Suprapubic skin (tissue), 4 donors: ENCODE measurements around the gene SPOP. TPM values are rescaled to one million over a fixed set of nuclear protein-coding genes. Genes with fewer than 3 reads are reported as not detected.

Experiments
- DNase-seq, 2 donors: peaks; one replicate each; pipeline ENCODE4 v3.0.0-alpha.2; 2019; ENCODE audit warnings: low spot score in 2 of 2
- H3K27ac ChIP-seq: fragments of 200-600 bp; sonication (generic); one replicate; pipeline ENCODE4 v1.5.1; 2019
- H3K27me3 ChIP-seq: fragments of 200-600 bp; sonication (generic); one replicate; pipeline ENCODE4 v1.5.1; 2019
- H3K36me3 ChIP-seq: fragments of 200-600 bp; sonication (generic); one replicate; pipeline ENCODE4 v1.5.1; 2019
- H3K4me1 ChIP-seq: fragments of 200-600 bp; sonication (generic); one replicate; pipeline ENCODE4 v1.5.1; 2019
- H3K4me3 ChIP-seq: fragments of 200-600 bp; sonication (generic); one replicate; pipeline ENCODE4 v1.5.1; 2019; ENCODE audit warnings: mild to moderate bottlenecking
- H3K9me3 ChIP-seq: fragments of 200-600 bp; sonication (generic); one replicate; pipeline ENCODE4 v1.5.1; 2019
- EP300 ChIP-seq: sonication (generic); formaldehyde crosslinking; IDR thresholded peaks from one replicate; pipeline ENCODE4 v1.6.1; 2017; ENCODE audit warnings: antibody characterized with exemption
- POLR2A ChIP-seq, 2 donors: fragments of 450-650 bp; IDR thresholded peaks; one replicate each; pipeline ENCODE4 v1.6.1; 2017; ENCODE audit warnings: antibody characterized with exemption in 2 of 2, mild to moderate bottlenecking in 2 of 2, moderate library complexity in 2 of 2
- POLR2AphosphoS5 ChIP-seq, 3 donors: sonication (generic); formaldehyde crosslinking; IDR thresholded peaks; one replicate each; pipeline ENCODE4 v1.6.1; 2017; ENCODE audit warnings: antibody characterized with exemption in 3 of 3
- WGBS: methylation state at CpG from one replicate; pipeline ENCODE4 v1.1.5; 2018; 5-methylcytosine and 5-hydroxymethylcytosine counted together
- total RNA-seq, 4 donors: library from RNA; depleted of rRNA; stranded (reverse); fragments of >200 nt; gene quantifications; one replicate each; pipeline ENCODE4 v1.1.0, GENCODE V29; 2016
- TF ChIP-seq, protein P1 (sequence below), 2 donors: fragments of 200-600 bp in 1 of 2; fragments of 450-650 bp in 1 of 2; sonication (generic) in 1 of 2; IDR thresholded peaks; one replicate each; pipeline ENCODE4 v1.5.1; 2016 to 2019; ENCODE audit warnings: antibody characterized with exemption in 2 of 2, mild to moderate bottlenecking in 1 of 2, moderate library complexity in 1 of 2

The SPOP gene
- total RNA-seq, 4 donors from 2014 or later, result 26.1 to 59.3 (median 41.7) TPM

DNA sequence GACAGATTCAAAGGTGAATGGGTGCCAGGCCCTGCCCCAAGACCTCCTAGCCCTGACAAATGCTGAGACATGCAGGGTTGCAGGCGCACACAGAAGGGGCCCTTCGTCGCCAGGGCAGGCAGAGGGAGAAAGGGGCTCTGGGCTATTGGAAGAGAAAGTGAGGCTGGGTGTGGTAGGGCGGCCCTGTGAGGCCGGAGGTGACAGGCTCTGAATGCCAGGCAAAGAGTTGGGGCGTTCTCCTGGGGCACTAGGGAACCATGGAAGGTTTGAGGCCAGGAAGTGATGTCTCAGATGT, 128.6 kb downstream of the SPOP start:
- TF ChIP-seq EP300 (no peak), POLR2AphosphoS5 (IDR thresholded peaks at IDR 0.05) (no peak), POLR2A (IDR thresholded peaks at IDR 0.05) (no peak)
- TF ChIP-seq, protein P1, sequence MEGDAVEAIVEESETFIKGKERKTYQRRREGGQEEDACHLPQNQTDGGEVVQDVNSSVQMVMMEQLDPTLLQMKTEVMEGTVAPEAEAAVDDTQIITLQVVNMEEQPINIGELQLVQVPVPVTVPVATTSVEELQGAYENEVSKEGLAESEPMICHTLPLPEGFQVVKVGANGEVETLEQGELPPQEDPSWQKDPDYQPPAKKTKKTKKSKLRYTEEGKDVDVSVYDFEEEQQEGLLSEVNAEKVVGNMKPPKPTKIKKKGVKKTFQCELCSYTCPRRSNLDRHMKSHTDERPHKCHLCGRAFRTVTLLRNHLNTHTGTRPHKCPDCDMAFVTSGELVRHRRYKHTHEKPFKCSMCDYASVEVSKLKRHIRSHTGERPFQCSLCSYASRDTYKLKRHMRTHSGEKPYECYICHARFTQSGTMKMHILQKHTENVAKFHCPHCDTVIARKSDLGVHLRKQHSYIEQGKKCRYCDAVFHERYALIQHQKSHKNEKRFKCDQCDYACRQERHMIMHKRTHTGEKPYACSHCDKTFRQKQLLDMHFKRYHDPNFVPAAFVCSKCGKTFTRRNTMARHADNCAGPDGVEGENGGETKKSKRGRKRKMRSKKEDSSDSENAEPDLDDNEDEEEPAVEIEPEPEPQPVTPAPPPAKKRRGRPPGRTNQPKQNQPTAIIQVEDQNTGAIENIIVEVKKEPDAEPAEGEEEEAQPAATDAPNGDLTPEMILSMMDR (IDR thresholded peaks at IDR 0.05), result no peak
- no peaks in the 10 kb centered on the region for H3K27me3 ChIP-seq
- 83% methylated on average over 6 of the region's 6 CpGs for WGBS

More for the DNA sequence above, 128.6 kb downstream of the SPOP start:
- H3K27ac ChIP-seq, result no peak overlapping the region
- H3K4me3 ChIP-seq, result no peak overlapping the region
- no peaks in the 10 kb centered on the region for H3K36me3 ChIP-seq
- peak; percentile 37 to 53 for DNase-seq
- no peaks in the 10 kb centered on the region for H3K9me3 ChIP-seq
- H3K4me1 ChIP-seq, result peaks cover 17% of the 10 kb centered on the region

Other genes with a start within 250 kb of the SPOP start
- gene NGFR, start 182.8 kb downstream of the SPOP start, total RNA-seq, result 10 to 100 TPM; 18.1 to 26.8 (median 22.0) TPM
- 1 to 10 TPM; 1.3 to 5.0 (median 1.5) TPM for gene NXPH3, start 102.2 kb downstream of the SPOP start, total RNA-seq
- 10 to 100 TPM; 28.8 to 42.9 (median 37.6) TPM for gene SLC35B1, start 29.9 kb upstream of the SPOP start, total RNA-seq
- gene FAM117A, start 86.0 kb upstream of the SPOP start, total RNA-seq, result 10 to 100 TPM; 24.2 to 47.3 (median 28.7) TPM
- 10 to 100 TPM; 37.1 to 71.4 (median 52.2) TPM for gene KAT7, start 110.6 kb upstream of the SPOP start, total RNA-seq
- not detected for gene TAC4, start 170.0 kb upstream of the SPOP start, total RNA-seq